HG03432 (cell line): ENCODE data around the gene OGDH.
"Not testable (repeated sequence)": the region's sequence is repeated elsewhere in the genome, so short reads cannot be mapped to it uniquely, and the experiment has no call there.

ENCODE experiments used
- ATAC-seq: cut with Tn5 transposase; IDR thresholded peaks from one replicate; pipeline ENCODE4 v1.9.1; 2021; ENCODE audit warnings: mild to moderate bottlenecking, moderate library complexity; ENCODE audit not compliant: unreplicated experiment

OGDH gene

DNA sequence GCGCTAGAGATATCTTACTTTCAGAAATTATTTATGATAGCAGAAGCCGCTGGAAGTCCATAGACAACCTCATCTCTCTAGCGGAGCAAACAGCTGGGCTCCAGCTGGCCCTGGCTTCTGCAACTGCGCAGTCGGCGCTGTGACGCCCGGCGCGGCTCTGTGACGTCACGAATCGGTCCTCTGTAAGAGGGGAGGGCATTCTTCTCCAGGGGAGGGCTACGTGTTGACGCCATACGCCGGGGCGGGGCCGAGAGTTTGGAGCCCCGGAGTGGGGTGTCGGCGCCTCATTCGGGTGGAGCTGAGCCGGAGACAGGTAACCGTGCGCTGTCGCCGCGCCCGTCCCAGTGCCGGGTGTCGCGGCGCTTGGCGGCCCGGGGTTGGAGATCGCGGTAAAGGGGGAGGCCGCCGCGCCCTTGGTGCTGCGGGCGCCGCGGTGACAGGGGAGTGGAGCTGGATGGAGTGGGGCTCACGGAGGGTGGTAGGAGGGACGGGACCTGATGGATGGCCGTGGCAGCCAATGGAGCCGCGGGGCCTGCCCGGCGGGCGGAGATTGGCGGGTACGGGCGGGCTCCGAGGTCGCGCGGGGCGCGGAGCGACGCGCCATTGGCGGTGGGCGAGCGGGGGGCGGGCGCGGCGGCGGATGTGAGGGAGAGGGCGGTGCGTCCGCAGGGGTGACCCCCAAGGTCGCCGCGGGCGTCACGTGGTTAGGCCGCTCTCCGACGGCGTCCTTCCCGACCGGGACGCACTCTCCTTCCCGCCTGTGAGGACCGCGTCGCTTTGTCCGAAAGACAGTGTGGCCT, at the start of gene OGDH:
Gene OGDH, plus strand, starts transcription at position 287 of the 800 bp plus-strand sequence. CDS start 17,717 bp downstream, outside the sequence.
- ATAC-seq = peak; percentile 95

DNA sequence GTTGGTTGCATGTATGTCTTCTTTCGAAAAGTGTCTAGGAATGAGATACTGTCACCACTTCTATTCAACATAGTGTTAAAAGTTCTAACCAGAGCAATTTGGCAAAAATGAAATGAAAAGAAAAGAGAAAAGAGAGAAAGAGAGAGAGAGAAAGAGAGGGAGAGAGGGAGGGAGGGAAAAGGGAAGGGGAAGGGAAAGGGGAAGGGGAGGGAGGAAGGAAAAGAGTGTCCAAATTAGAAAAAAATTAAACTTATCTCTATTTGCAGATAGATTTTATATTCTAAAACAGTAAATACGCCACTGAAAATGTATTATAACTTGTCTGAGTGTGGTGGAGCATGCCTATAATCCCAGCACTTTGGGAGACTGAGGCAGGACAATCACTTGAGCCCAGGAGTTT, 48.9 kb upstream of the OGDH start:
- ATAC-seq = no peak

DNA sequence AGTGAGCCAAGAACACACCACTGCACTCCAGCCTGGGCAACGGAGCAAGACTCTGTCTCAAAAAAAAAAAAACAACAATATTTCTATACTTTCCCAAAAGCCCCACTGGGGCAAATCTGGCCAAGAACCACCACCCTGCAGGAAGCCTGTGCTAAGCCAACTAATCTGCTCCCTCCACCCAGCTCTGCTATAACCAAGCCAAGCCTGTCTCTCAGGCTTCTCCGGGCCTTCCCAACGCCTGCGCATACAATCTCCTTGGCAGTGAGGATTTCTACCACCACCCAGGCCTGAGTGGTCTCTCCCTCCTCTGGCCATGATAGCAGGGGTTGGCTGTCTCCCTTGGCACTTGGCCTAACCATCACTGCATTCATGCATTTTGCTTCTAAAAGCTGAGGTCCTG, 46.9 kb upstream of the OGDH start:
- ATAC-seq = no peak

DNA sequence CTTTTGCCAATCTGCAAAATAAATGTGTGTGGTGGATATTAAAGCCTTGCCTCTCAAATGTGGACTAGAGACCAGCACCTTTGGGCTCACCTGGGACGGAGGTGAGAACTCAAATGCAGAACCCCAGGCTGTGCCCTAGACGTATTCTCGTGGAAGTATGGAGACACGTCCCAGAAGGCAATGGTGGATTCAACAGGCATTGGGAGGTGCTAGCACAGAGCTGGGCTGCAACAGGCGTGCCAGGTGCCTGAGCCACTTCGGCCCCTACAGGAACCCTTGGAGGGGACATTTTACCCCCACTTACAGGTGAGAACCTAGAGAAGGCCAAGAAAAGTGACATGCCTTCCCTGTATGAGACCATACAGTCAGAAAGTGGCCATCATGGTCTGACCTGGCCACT, 44.9 kb upstream of the OGDH start:
- ATAC-seq = no peak

DNA sequence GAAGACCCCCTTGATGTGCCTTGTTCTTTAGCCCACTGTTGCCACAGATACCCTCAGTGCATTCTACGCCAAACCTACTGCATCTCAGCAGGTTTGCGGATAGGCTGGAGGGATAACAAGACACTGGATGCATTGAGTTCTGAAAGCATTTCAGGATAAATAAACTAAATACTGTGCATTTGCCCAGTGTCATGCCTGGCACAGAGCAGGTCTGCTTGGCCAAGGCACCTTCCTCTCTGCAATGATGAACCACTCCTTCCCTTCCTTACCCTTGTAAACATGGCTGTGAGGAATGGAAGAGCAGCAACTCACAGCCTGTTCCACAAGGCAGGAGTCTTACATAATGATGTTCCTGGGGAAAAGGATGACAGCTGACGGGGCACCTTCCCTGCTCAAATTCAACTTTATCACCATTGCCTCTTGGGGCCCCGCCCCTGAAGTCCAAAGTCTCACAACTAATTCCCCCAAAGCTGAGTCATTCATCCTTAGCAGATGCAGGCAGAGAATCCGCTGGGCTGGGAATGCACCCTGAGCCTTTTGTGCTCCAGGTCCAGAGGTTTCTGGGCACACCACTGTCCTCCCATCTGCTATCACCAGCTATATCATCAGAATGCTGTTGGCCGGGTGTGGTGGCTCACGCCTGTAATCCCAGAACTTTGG, 44.3 kb upstream of the OGDH start:
- ATAC-seq = no peak

DNA sequence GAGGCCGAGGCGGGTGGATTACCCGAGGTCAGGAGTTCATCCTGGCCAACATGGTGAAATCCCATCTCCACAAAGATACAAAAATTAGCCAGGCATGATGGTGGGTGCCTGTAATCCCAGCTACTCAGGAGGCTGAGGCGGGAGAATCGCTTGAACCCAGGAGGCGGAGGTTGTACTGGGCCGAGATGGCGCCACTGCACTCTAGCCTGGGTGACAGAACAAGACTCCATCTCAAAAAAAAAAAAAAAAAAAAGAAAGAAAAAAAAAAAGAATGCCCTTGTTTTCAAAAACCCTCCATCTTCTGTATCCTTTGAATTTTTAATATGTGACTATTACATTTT, 43.8 kb upstream of the OGDH start:
- ATAC-seq = not testable (repeated sequence)

DNA sequence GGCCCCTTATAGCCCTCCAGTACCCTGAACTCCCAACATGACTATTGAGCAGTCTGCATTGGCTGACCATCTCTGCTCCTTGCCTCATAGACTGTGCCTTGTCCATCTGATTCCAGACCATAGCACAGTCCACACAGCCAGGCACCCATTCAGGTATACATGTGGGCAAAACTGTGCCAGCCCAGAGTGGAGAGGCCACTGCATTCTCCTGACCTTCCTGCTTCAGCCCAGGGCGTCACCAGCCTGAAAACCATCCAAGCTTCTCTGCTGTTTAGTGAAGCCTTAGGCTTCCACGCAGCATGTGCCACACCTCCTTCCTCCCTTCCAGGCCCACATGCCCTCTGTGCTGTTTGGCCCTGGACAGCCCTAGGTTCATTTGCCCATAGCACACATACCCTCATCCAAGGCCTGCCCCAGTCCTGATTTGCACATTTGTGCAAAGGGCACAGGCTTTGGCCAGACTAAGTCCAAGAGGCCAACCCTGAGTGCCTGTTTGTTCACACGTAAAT, 43.2 kb upstream of the OGDH start:
- ATAC-seq = no peak

DNA sequence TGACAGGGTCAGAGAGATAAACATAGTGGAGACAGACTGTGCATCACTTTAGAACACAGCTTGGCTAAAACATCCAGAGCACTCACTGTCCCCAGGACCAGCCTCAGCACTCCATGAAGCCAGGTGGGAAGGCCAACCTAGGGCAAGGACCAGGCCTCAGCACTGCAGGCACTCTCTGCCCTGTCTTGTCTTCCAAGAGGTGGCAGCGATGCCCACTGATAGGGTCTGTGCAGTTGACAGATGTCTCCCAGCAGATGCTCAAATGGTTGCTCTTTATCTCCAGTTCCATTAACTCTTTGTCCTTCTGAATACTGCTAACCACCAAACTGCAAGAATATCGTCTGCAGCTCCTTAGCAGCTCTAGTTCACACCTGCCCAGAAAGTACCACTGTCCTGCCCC, 41.8 kb upstream of the OGDH start:
- ATAC-seq = no peak

DNA sequence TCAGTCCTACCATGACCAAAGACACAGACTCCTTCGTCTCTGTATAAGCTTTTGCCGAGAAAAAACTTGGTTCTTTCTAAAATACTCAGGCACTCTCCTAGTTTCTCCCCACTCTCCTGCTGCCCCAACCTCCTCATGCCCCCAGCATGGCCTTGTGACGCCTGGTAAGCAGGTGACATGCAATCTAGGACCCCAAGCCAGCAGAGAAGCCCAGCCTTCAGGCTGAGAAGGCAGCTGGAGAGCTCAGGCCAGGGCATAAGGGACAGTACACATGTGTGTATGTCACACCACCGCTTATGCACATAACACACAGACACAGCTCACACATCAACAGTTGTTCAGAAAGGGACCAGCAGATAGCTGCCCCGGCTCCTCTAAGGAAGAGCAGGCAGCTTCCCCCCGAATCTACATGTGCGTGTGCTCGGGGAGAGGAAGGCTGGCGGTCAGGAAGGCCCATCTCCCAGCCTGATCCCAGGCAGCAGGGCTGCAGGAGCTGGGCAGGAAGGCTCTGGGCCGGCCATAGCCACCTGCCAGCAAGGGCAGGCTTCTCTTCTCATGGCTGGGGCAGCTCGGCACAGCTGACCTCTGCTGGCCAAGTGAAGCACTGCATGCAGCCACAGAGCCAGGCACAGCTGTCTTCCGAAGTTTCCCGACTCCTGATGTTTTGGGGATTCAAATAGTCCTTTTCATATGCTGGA, 41.2 kb upstream of the OGDH start:
- ATAC-seq = peak; percentile 81

DNA sequence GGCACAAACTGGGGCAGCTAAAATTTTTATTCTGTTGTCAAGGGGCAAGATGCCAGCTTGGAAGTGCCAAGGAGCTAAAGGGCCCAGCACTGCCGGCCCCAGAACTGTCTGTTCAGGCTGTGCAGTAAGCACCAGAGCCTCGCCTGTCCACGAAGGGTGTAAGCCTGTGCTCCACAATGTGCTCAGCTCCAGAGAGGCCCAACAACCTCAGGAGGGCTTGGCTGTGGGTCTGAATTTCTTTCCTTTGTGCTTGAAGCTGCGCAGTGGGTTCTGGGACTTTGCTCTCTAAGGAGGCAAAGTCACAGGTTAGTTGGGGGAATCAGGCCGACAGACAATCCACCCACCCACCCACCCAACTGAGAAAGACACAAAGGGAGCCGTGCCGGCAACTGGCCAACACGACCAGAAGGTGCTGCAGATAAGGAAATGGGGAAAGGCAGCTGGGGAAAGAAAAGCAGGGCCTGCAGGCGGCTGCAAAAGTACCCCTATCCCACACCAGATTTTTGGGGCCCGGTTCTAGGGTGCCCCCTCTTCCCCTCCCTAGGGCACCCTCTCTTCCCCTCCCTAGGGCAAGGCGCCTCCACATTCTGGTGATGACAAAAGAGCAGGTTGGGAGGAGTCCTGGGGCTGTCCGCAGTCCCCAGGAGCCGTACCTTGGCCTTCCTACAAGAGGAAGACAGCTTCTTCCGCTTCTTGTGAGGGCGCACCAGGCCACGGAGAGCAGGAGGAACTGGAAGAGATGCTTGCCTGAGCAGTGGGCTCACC, 40.5 kb upstream of the OGDH start:
- peak; percentile 40 for ATAC-seq

DNA sequence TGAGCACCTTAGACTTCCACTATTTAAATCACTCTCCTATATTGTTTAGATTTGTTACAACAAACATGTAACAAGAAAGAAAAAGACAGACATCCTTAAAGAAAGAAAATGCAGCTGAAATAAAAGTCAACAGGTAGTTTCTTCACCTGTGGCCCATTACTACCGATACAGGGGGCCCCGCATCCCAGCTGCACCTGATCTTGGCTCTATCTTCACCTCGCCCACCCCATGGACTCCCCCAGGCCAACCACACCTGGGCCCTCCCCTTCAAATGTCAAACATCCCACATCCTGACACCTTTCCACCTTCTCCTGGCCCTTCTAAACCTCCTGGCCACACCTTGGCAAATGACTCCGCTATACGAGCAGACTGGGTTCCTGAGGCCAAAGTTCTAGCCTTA, 39.7 kb upstream of the OGDH start:
- ATAC-seq = no peak

DNA sequence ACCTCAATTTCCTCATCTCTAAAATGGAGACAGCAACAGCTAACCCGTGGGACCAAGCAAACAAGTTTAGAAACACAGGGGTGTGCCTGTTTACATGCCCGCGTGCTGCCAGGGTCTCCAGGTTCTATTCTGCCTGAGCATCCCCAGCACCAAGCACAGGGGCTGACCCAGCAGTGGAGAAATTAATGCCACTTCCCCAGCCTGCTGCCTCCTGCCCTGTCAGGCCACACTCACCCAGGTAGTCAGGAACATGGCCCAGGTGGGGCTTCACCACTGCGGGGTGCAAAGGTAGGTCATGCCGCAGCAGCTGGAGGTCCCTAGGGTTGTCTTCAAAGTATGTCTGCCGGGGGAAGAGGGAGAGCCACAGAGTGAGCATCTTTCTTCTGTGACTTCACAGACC, 38.5 kb upstream of the OGDH start:
- ATAC-seq = no peak

DNA sequence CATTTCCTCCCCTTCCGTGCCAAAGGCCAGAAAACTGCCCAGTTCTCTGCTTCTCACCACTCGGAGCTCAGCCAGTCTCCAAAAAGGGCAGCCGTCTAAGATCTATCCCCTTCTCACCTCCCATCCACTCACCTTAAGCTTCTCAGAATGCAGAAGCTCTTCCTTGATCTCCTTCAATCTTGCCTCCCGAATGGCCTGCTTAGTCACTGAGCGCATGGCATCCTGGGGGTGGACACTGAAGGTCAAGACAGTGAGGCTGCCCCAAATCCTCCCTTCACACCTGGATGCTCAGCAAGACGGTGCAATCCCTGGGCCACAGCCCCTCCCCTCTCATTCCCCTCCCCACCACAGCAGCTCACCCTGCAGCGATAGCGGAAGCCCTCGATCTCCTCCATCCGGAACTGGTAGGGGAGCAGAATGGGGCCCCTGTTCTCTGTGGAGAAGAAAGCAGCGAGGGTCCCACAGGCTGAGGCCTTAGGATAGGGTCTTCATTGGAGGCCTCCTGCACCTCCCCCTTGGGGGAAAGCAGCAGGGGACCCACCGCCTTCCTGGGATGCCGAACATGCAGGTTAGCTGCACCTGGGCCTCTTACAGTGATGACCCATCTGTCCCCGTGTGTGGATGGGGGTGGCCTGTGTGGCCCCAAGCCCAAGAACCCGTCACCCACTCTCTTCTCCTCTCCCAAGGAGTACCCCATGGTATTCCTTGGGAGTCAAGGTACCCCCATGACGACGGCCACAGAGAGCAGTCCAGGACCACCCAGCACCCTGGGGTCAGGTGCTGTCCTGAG, 37.5 kb upstream of the OGDH start:
- ATAC-seq = no peak

DNA sequence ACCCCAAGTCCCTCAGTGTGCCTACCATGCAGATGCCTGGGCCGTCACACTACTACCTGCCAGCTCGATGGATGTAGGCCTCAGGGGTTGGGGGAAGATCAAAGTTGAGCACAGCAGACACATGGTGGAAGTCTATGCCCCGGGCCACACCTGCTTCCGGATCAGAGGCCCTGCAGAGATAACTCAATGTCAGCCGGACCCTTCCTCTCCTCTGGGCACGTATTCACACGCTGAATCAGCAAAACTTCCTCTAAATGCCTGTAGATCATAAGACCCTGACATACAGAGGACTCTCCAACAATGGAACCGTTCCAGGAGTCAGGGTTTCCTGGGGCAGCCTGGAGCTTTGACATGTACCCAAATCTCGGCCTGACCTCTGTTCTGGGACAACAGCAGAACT, 36.5 kb upstream of the OGDH start:
- no peak for ATAC-seq

DNA sequence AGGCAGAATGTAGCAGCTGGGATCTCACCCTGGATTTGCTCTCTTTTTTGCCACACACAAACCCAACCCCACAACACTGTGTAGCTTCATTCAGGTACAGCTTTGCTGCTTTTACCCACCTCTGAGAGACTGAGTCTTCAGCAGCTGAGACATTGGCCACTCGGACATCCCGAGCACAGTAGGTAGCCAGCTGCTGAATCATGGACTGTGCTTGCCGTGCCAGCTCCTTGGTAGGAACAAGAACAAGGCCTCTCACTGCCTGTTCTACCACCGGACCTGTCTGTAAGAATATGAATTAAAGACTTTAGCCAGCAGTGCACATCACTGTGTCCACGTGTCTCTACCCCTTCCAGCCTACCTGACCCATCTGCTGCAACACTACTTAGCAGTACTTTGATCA, 33.7 kb upstream of the OGDH start:
- no peak for ATAC-seq

DNA sequence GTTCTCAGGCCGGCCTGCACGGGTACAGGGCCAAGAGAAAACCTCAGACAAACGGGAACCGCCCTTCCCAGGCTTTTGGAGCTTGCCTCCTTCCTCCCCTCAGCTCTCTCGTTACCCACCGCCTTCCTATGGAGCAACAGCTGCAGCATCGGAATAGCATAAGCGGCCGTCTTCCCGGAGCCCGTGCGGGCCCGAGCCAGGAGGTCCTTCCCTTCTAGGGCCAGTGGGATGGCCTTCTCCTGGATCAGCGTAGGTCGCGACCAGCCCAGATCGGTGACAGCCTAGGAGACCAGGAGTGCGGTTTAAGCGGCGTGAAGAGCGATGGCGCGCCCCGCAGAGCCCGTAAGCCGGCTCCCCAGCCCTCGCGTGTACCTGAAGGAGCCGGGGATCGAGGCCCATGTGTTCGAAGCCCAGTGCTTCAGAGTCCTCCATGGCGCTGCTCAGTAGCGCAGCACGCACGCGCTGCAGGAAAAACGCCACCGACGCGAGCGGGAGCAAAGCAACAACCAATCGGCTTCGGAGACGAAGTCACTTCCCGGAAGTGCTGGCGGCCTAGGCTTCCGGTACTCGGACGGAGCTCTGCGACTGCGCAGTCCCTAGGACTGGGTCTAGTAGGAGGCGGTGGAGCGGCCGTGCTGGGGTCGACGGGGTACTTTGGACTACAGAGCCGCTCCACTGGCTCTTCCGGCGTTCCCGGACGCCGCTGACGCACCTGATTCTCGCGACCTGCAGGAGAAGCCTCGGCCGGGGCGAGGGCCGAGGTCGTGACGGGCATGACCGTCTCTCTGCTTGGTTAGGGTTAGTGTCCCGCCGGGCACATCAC, 32.8 kb upstream of the OGDH start, which contains the start of gene DDX56:
Gene DDX56, minus strand, starts transcription at position 445 of the 823 bp plus-strand sequence. Its CDS starts 13 bp downstream, at position 432.
- peak; percentile 93 for ATAC-seq

DNA sequence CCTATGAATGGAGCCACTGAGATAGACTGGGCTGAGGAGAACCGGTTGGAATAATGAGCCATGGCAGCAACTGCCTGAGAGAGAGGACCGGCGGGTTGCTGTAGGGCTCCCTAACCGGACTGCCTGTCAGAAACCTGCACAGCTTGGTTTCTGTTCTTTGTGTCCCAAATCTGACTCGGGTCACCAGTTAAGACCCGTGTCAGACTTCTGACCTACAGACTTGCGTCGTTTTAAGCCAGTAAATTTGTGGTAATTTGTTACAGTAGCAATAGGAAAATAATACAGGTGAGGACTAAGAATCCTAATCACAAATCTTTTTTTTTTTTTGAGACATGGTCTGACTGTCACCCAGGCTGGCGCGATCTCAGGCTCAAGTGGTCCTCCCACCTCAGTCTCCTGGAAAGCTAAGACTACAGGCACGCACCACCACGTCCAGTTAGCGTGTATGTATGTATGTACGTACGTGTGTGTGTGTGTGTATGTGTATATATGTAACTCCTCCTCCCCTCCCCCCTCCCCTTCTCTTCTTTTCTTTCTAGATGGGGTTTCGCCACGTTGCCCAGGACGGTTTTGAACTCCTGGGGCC, 32.0 kb upstream of the OGDH start:
- ATAC-seq = no peak

DNA sequence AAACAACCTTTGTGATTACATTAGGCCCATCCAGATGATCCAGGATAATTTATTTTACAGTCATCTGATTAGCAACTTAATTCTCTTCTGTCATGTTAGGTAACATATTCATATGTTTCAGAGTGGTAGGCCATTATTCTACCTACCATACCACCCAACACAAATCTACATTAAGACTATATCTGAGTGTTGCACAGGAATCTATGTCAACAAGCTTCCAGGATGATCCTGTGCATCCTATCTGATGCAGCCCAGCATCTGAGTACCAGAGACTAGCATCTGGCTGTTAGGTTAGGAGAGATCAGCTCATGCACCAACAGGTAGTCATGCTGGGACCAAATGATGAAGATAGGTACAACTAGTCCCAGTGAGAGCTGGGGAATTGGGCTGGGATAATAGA, 31.4 kb upstream of the OGDH start:
- ATAC-seq = no peak

DNA sequence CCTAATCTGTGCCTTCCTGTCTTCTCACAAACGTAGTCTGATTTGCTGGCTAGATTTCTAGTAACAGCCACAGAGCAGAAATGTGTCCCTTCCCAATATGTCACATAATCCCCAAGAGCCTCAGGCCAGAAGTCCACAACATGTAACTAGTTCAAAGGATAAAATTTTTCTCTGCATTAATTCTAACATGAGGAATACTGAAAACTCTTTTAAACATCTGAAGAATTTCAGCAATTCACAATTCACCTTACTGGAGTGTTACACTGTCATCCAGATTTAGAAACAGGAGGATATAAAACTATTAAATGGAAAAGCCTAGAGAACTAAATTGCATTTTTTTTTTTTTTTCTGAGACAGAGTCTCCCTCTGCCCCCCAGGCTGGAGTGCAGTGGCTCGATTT, 30.2 kb upstream of the OGDH start:
- no peak for ATAC-seq
